Activated CD4-positive, alpha-beta T cell treated with anti-CD3 and anti-CD28 coated beads, Interleukin-2, amount 50 U/mL, for 1 hour (primary cell): ENCODE data around the gene NUMB.
"Not testable (repeated sequence)": the region's sequence is repeated elsewhere in the genome, so short reads cannot be mapped to it uniquely, and the experiment has no call there.

Experiments used
- DNase-seq: peaks from one replicate; pipeline ENCODE4 v3.0.0-alpha.2; 2020

The NUMB gene

GRCh38 chr14:73342670-73343069 is 115.7 kb downstream of the NUMB start:
- no peak for DNase-seq

- no peak for DNase-seq
Observed at GRCh38 chr14:73339846-73340595, 118.3 kb downstream of the NUMB start.

- DNase-seq: no peak
Observed at GRCh38 chr14:73339206-73339605, 119.1 kb downstream of the NUMB start.

- no peak for DNase-seq
Observed at GRCh38 chr14:73338551-73338950, 119.8 kb downstream of the NUMB start.

GRCh38 chr14:73333031-73333430 is 125.3 kb downstream of the NUMB start:
- DNase-seq: no peak

- no peak for DNase-seq
Observed at GRCh38 chr14:73325630-73326299, 132.6 kb downstream of the NUMB start.

- DNase-seq: no peak
Observed at GRCh38 chr14:73325063-73325462, 133.3 kb downstream of the NUMB start.

GRCh38 chr14:73324533-73324932 is 133.8 kb downstream of the NUMB start:
- DNase-seq: no peak

- no peak for DNase-seq
Observed at GRCh38 chr14:73323896-73324399, 134.4 kb downstream of the NUMB start.

- no peak for DNase-seq
Observed at GRCh38 chr14:73313151-73313550, 145.2 kb downstream of the NUMB start.

GRCh38 chr14:73312687-73313086 is 145.7 kb downstream of the NUMB start:
- no peak for DNase-seq

- no peak for DNase-seq
Observed at GRCh38 chr14:73311708-73312030, 146.7 kb downstream of the NUMB start.

- DNase-seq: not testable (repeated sequence)
Observed at GRCh38 chr14:73309207-73309606, 149.1 kb downstream of the NUMB start.

- DNase-seq: no peak
Observed at GRCh38 chr14:73307261-73307660, 151.1 kb downstream of the NUMB start.

- DNase-seq: no peak
Observed at GRCh38 chr14:73305499-73305898, 152.8 kb downstream of the NUMB start.

- no peak for DNase-seq
Observed at GRCh38 chr14:73295198-73295796, 163.0 kb downstream of the NUMB start.

GRCh38 chr14:73293782-73294781 is 164.3 kb downstream of the NUMB start:
- no peak for DNase-seq

GRCh38 chr14:73290279-73290678 is 168.1 kb downstream of the NUMB start:
- no peak for DNase-seq

- DNase-seq: no peak
Observed at GRCh38 chr14:73289729-73290128, 168.6 kb downstream of the NUMB start.

- no peak for DNase-seq
Observed at GRCh38 chr14:73289308-73289707, 169.0 kb downstream of the NUMB start.

- no peak for DNase-seq
Observed at GRCh38 chr14:73287071-73287470, 171.3 kb downstream of the NUMB start.

- DNase-seq: no peak
Observed at GRCh38 chr14:73286598-73286997, 171.7 kb downstream of the NUMB start.

GRCh38 chr14:73285979-73286378 is 172.4 kb downstream of the NUMB start:
- no peak for DNase-seq
